K562 (cell line): ENCODE results near the gene PRRT1. TPM values are rescaled to one million over a fixed set of nuclear protein-coding genes. Genes with fewer than 3 reads are reported as not detected.
A peak's percentile ranks its signal among the peaks of the same experiment; 100 is the strongest.

Experiments
- ATF7 ChIP-seq: fragments of 450-650 bp; IDR thresholded peaks from 2 replicates; pipeline ENCODE4 v1.7.1; 2014; ENCODE audit warnings: mild to moderate bottlenecking, moderate library complexity
- CEBPZ ChIP-seq: fragments of 150-350 bp; IDR thresholded peaks from 2 replicates; pipeline ENCODE4 v1.6.1; 2014; ENCODE audit warnings: low read depth, mild to moderate bottlenecking, low read length, borderline replicate concordance
- JUND ChIP-seq, 2 experiments: IDR thresholded peaks; 2 replicates in 1 of 2; 3 replicates in 1 of 2; pipeline ENCODE4 v1.6.1; 2011; ENCODE audit warnings: borderline replicate concordance in 2 of 2, low read depth in 2 of 2, low read length in 2 of 2, improper control_type of control experiment in 1 of 2, missing biosample characterization in 1 of 2, missing genetic modification characterization in 1 of 2, missing genetic modification reagents in 1 of 2
- KLF1 ChIP-seq: fragments of 450-650 bp; IDR thresholded peaks from 2 replicates; pipeline ENCODE4 v1.6.1; 2016; ENCODE audit warnings: missing genetic modification characterization, missing compliant biosample characterization
- MBD2 ChIP-seq: sonication (generic); IDR thresholded peaks from 2 replicates; pipeline ENCODE4 v1.6.1; 2016; ENCODE audit warnings: low read depth, borderline replicate concordance
- MCM2 ChIP-seq: fragments of 450-650 bp; IDR thresholded peaks from 2 replicates; pipeline ENCODE4 v1.6.1; 2017; ENCODE audit warnings: low read depth, mild to moderate bottlenecking
- NCOA2 ChIP-seq, 2 experiments: fragments of 450-650 bp; IDR thresholded peaks; 2 replicates each; pipeline ENCODE4 v1.6.1; 2018; ENCODE audit warnings: mild to moderate bottlenecking in 2 of 2, moderate library complexity in 1 of 2; ENCODE audit not compliant: partially characterized antibody in 2 of 2
- NCOR1 ChIP-seq: fragments of 450-650 bp; IDR thresholded peaks from 2 replicates; pipeline ENCODE4 v1.6.1; 2016; ENCODE audit warnings: mild to moderate bottlenecking, moderate library complexity
- NFE2L1 ChIP-seq: fragments of 450-650 bp; IDR thresholded peaks from 2 replicates; pipeline ENCODE4 v1.6.1; 2016; ENCODE audit warnings: missing genetic modification characterization, low read depth, mild to moderate bottlenecking, missing compliant biosample characterization, moderate library complexity, borderline replicate concordance
- RBFOX2 ChIP-seq: fragments of 200-400 bp; formaldehyde crosslinking; IDR thresholded peaks from 2 replicates; pipeline ENCODE4 v1.6.1; 2017; ENCODE audit warnings: low read depth, mild to moderate bottlenecking, low read length, moderate library complexity
- polyA plus RNA-seq, 8 experiments: library from polyadenylated mRNA; depleted of rRNA in 4 of 8; stranded (reverse) in 5 of 8; unstranded in 3 of 8; fragments of >200 nt; fragmentation: Nextera tagmentation in 2 of 8; fragmentation: Illumina TruSeq in 1 of 8; extraction: Ambion mirVana in 2 of 8; extraction: Trizol in 1 of 8; gene quantifications; 2 replicates each; pipeline versions ENCODE4 v1.2.1 to v1.2.3, GENCODE V29; 2011 to 2014; ENCODE audit warnings: inconsistent platforms in 1 of 8, missing spikeins in 1 of 8
- total RNA-seq, 7 experiments: library from RNA; depleted of rRNA in 6 of 7; stranded (reverse); fragments of >200 nt in 6 of 7; fragmentation: Illumina TruSeq in 2 of 7; extraction: Trizol in 2 of 7; gene quantifications; 2 replicates each; pipeline versions ENCODE4 v1.2.1 to v1.2.3, GENCODE V29; 2011 to 2021; ENCODE audit warnings: low replicate concordance in 1 of 7
- TF ChIP-seq, protein P1 (sequence below), 2 experiments: fragments of 450-650 bp; formaldehyde crosslinking in 1 of 2; IDR thresholded peaks; 2 replicates each; pipeline versions ENCODE4 v1.4.0 to v1.6.1; 2014 to 2020; ENCODE audit warnings: mild to moderate bottlenecking in 2 of 2, borderline replicate concordance in 1 of 2, low read depth in 1 of 2
- TF ChIP-seq, protein P2 (sequence below): sonication (generic); formaldehyde crosslinking; IDR thresholded peaks from 2 replicates; pipeline ENCODE4 v1.8.1; 2022; ENCODE audit warnings: missing genetic modification reagents

The PRRT1 gene
- total and polyA plus RNA-seq, 9 of the 15 experiments (the other 6 are each of a cell fraction or from before 2014, with no cell fraction given), result 0.14 to 3.5 (median 0.41) TPM

DNA sequence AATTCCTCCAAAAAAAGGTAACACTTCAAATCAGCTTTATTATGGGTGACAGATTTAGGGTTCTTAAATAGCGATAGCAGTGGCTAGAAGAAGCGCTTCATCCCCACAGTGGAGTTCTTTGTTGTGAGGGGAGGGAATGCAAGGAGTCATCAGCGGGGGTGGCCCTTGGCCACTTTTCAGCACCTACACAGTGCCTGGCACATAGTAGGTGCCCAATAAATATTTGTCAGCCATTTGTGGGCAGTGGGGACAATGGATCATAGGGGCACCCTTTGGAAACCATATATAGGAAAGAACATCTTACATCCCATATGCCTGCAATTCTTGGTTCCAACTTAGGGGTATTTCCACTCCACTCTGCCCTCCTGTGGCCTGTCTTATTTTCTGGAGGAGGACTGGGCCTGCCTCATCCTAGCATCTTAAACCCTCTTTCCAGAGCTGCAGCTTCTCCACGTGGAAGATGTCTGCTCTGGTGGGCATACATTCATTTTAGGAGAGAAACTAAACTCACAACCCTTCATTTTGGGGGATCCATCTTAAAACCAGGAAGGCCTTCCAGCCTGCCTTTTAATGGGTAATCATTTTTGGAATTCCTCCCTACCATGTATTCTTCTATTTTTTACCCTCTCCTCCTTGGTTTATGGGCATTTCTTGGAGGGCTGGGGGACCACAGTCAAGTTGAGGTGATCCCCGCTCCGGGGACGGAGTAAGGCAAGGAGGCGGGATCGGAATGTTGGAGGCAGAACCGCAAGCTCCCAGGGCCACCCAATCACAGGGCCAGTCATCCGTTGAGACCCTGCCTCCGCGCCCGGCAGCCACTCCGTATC, 43.3 kb upstream of the PRRT1 start (continued):
- TF ChIP-seq CEBPZ, result no peak
- no peak for TF ChIP-seq NCOA2 (IDR thresholded peaks at IDR 0.05; ENCODE audit: partially characterized antibody in 2 of 2)
- TF ChIP-seq, protein P1, sequence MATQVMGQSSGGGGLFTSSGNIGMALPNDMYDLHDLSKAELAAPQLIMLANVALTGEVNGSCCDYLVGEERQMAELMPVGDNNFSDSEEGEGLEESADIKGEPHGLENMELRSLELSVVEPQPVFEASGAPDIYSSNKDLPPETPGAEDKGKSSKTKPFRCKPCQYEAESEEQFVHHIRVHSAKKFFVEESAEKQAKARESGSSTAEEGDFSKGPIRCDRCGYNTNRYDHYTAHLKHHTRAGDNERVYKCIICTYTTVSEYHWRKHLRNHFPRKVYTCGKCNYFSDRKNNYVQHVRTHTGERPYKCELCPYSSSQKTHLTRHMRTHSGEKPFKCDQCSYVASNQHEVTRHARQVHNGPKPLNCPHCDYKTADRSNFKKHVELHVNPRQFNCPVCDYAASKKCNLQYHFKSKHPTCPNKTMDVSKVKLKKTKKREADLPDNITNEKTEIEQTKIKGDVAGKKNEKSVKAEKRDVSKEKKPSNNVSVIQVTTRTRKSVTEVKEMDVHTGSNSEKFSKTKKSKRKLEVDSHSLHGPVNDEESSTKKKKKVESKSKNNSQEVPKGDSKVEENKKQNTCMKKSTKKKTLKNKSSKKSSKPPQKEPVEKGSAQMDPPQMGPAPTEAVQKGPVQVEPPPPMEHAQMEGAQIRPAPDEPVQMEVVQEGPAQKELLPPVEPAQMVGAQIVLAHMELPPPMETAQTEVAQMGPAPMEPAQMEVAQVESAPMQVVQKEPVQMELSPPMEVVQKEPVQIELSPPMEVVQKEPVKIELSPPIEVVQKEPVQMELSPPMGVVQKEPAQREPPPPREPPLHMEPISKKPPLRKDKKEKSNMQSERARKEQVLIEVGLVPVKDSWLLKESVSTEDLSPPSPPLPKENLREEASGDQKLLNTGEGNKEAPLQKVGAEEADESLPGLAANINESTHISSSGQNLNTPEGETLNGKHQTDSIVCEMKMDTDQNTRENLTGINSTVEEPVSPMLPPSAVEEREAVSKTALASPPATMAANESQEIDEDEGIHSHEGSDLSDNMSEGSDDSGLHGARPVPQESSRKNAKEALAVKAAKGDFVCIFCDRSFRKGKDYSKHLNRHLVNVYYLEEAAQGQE (IDR thresholded peaks at IDR 0.05; ENCODE audit: borderline replicate concordance), result peak; percentile 62; the same call in 1 of the 2 replicates
- TF ChIP-seq, protein P1 (CRISPR knock-in tag; IDR thresholded peaks at IDR 0.05; ENCODE audit: low read depth), result no peak
- TF ChIP-seq, protein P2, sequence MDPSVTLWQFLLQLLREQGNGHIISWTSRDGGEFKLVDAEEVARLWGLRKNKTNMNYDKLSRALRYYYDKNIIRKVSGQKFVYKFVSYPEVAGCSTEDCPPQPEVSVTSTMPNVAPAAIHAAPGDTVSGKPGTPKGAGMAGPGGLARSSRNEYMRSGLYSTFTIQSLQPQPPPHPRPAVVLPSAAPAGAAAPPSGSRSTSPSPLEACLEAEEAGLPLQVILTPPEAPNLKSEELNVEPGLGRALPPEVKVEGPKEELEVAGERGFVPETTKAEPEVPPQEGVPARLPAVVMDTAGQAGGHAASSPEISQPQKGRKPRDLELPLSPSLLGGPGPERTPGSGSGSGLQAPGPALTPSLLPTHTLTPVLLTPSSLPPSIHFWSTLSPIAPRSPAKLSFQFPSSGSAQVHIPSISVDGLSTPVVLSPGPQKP (CRISPR knock-in tag), result no peak
- no peak; the same call in 1 of the 2 replicates for TF ChIP-seq MBD2
- no peak for TF ChIP-seq NCOR1
- TF ChIP-seq MCM2, result no peak
- no peak for TF ChIP-seq RBFOX2
- TF ChIP-seq NFE2L1 (tag), result no peak
- no peak for TF ChIP-seq KLF1 (tag)
- no peak; the same call in 1 of the 2 replicates for TF ChIP-seq JUND (IDR thresholded peaks at IDR 0.05; ENCODE audit: borderline replicate concordance, low read depth, low read length)
- TF ChIP-seq JUND (tag; IDR thresholded peaks at IDR 0.05; ENCODE audit: borderline replicate concordance, low read depth, low read length), result no peak
- TF ChIP-seq ATF7, result no peak
